GM18867 (cell line): Measurements from ENCODE around the gene PTPN7.
"Not testable (repeated sequence)": the region's sequence is repeated elsewhere in the genome, so short reads cannot be mapped to it uniquely, and the experiment has no call there.

Source experiments
- ATAC-seq: cut with Tn5 transposase; IDR thresholded peaks from one replicate; pipeline ENCODE4 v1.9.1; 2021; ENCODE audit warnings: mild to moderate bottlenecking, moderate library complexity; ENCODE audit not compliant: unreplicated experiment

The PTPN7 gene

DNA sequence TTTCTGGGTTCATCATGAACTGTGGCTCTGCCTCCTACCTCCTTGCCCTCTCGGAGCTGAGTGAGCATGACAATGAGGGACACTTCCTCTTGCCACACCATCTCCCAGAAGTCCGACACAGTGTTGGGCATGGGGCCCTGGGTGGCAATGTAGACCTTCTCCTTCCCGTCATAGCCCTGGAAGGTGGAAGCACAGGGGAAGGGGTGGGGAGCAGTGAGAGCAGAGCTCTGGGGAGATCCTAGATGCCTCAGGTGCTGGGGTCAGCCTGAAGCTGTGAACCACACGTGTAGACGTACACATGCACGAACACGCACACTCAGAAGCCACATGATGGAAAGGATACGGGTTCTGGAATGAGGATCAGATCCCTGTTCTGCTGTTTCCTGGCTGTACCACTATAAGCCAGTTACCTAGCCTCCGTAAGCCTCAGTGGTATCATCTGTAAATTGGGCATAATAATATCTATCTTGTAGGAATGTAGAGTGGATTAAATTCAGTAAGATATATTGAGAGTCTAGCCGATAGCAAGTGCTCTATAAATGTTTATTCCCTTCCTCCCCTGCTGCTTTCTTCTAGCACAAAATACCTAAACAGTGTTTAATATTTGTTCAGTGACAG lies 6.1 kb downstream of the PTPN7 start:
- no peak for ATAC-seq

DNA sequence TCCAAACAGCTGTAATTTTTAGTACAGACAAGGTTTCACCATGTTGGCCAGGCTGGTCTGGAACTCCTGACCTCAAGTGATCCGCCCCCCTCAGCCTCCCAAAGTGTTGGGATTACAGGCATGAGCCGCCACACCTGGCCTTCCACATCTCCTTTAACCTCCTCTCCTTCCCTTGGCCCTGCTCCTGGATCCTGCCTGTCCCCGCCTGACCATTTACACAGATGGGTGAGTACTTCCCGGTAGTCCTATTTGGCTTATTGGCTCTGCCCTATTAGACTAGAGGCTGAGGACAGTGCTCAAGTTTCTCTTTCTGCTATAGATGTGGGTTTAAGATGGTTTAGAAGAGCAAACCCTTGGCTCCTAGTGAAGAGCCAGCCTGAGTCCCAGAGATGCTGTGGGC lies 7.1 kb downstream of the PTPN7 start:
- ATAC-seq, result no peak

DNA sequence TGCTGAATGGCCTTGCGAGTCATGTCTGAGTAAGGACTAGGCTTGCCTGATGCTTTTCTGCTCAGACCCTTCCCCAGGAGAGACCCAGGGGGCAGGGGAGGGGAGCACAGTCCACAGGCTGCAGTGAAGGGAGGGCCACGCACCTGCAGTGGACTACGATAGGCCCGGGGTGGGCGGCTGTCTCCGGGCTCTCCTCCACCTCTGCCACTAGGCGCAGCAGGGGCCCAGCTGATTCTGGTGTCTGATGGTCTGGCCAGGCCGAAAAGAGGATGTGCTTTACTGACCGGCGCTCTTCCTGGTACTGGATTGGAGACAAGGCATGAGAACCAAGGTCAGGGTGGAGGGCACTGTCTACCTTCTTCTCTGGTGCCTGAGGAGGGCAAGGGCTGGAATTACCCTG lies 8.0 kb downstream of the PTPN7 start:
- ATAC-seq, result no peak

DNA sequence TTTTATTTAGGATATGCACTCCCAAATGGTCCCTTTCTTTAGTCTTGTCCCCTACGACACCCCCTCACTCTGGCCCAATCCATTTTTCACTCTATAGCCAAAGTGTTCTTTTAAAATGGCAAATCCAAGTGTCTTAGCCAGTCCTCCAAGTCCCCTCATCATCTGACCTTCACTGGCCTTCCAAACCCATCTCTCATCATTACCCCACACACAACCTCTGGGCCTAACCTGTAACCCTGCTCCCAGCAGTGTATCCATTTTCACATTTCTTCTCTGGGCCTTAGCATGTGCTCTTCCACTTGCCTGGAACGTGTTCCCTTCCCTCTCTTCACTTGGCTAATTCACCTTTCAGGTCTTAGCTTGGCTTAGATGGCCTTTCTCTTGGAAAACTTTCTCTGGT lies 9.4 kb downstream of the PTPN7 start:
- ATAC-seq, result no peak

DNA sequence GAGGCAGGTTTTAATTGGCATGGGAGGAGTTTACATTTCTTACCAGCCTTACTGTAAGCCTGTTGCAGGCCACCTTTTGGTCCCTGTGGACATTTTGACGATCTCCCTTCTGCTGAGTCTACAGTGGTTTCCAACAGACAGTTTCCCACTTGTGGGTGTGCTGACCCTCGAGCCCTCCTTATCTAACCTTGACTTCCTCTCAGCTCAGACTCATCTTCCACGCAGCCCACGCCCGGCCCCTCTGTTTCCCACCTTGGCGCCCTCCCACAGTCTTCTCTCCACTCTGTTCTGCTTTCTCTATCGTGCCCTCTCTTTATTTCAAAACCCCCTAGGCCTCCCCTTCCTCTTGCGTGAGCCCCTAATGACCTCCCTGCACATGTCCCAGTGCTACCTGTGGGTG lies 9.8 kb downstream of the PTPN7 start:
- ATAC-seq, result no peak

DNA sequence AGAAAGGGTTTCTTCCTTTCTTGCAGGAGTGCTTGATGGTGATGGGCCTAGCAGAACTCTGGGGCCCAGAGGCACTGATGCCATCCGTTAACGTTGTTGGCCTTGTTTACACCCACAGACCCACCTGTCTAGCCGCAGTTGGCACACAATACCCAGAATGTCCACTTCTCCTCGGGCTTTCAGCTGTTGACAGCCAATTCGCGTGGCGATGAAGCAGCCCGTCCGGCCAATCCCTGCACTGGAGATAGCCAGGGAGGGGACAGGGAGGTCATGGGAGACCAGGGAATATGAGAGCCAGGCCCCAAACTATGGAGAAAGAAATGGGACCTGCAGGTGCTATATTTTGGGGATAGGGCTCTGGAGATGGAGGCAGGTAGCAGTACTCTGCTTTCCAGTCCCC lies 10.2 kb downstream of the PTPN7 start:
- no peak for ATAC-seq

DNA sequence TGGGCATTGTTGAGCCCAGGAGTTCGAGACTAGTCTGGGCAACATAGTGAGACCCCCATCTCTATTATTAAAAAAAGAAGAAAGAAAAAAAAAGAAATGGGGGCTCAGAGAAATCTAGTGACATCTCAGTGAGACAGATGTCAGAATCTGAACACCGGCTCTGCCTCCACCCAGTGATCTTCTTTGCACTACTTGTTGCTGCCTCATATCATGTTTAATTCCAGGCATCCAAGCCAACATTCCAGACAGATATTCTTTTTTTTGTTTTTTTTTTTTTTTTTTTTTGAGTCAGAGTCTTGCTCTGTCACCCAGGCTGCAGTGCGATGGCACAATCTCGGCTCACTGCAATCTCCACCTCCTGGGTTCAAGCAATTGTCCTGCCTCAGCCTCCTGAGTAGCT lies 10.8 kb downstream of the PTPN7 start:
- no peak for ATAC-seq

DNA sequence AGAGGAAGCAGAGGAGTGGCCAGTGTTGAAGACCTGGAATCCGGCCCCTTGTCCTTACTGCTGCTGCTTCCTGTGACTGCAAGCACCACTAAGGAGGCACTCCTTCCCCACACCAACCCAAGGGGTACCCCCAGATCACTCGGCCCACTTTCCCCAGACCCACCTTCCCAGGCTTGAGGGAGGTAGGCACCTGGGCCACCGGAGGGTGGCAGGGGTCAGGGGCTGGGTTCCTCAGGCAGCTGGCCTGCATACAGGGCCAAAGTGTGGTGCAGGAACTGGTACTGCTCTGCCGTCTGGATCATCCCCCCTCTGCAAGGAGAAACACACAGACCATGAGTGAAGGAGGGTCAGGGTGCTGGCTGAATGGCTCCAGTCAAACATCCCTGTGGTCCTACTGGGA lies 12.0 kb downstream of the PTPN7 start:
- ATAC-seq, result no peak

DNA sequence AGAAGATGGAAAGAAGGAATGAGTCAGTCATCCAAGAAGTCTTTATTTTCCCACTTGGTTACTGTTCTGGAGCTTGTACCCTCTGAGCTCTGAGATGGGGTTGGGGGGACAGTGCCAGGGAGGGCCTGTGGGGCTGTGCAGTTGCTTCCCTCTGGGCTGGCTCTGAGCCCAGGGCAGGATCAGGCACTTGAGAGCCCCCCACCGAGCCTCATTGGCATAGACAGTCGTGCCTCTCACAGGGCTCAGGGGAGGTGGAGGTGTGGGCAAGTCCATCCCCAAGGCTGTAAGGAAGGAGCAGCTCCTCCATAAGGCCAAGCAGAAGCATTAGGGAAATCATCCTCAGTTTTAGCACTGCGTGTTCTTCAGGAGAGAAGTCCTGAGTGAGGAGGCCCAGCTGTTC lies 13.4 kb downstream of the PTPN7 start:
- ATAC-seq, result no peak

DNA sequence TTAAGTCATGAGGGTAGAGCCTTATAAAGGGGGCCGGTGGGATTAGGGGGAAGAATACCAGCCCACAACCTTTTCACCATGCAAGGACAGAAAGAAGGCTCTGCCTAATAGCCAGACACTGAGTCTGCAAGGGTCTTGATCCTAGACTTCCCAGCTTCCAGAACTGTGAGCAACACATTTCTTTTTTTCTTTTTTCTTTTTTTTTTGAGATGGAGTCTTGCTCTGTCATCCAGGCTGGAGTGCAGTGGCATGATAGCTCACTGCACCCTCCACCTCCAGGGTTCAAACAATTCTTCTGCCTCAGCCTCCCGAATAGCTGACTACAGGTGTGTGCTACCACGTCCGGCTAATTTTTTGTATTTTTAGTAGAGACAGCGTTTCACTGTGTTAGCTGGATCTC lies 14.1 kb downstream of the PTPN7 start:
- no peak for ATAC-seq

DNA sequence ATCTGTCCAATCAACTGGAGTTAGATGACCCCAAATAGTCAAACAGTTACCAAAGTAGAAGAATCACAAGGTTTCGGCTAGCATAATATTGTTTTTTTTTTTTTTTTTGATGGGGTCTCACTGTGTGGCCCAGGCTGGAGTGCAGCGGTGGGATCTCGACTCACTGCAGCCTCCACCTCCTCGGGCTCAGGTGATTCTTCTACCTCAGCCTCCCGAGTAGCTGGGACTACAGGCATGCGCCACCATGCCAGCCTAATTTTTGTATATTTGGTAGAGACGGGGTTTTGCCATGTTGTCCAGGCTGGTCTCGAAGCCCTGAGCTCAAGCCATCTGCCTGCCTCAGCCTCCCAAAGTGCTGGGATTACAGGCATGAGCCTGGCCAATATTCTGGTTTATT lies 14.7 kb downstream of the PTPN7 start:
- not testable (repeated sequence) for ATAC-seq

DNA sequence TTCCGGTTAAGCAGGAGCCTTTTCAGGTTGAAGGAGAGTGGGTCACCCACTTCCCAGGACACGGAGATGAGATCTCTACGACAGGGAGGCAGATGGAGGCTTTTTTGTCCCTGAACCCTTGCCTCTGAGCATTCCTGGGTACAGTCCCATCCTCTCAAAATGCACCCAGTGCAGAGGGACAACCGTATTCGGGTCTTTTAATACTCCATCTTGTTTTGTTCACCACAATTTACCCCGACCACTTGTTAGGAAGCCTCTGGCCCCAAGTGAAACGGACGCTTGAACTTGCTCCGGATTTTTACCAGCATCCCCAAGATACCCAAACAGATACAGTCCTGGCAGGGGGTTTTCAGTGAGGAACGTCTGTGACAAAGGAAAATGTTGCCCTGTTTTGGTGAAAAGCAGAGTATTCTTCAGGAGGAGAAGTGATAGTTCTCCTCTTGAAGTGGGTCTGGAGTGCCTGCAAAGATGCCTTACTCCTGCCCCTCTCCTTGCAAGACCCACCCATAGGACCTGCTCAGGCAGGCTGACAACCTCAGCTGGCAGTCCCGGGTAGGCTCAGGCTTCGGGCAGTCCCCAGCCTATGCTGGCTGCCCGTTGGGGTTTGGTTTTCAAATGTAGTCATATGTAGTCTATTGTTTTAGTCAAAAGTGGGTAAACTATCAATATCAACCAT lies 15.2 kb downstream of the PTPN7 start:
- ATAC-seq, result no peak

DNA sequence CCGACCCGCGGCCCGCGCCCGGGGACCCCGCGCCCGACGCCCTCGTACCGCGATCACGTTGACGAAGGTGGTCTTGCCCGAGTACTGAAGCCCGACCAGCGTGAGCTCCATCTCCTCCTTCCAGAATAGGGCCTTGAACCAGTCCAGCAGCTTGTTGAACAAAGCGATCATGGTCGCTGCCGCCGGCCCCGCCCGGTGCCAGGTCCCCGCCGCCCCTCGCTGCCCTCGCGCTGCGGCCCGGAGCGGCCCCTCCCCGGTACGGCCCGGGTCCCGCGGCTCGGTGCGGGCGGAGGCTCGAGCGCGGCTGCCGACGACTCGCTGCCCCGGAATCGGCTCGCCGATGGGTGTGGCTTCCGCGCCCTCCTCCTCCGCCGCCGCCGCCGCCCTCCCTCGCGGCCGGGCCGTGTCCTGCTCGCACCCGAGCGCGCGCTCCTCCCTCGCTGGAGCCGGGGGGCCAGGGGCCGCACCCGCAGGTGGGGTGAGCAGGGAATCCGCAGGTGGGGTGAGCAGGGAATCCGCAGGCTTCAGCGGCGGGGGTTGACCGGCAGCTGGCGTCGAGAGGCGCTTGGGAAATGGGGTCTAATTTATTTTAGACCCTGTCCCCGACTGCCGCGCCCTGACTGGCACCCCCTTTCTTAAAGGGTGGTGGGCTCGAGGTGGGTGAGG lies 15.9 kb downstream of the PTPN7 start, which contains the start of gene ARL8A:
Gene ARL8A (minus strand): TSS at position 336 of the 666 bp plus-strand sequence. CDS start 165 bp downstream, at position 171.
- ATAC-seq, result peak; percentile 66

DNA sequence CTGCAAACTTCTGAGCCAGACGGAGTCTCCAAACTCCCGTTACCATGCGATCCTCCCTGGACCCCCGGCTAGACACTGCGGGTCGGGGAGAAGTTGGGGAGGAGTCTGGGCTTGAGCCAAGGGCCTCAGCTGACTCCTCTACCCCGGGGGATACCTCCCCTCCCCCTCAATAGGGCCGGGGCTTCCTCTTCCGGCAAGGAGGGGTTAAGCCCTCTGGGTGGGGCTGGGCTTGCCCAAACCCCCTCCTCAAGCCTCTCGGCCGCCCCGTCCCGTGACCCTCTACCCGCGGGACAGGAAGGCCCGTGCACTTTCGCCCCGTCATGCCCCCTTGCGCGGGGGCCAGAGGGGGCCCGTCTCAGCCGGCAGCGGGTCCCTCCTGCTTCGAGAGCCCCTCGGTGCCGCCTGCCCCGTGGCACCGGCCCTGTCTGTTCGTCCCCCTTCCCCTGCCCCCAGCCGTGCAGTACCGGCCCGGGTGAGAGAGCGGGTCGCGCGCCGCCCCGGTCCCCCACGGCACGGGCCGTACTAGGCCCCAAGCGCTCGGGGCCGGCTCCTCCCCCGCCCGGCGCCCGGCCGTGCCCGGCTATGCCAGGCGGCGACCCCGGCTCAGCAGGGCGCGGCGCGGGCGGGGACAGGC lies 16.5 kb downstream of the PTPN7 start:
- peak; percentile 46 for ATAC-seq

DNA sequence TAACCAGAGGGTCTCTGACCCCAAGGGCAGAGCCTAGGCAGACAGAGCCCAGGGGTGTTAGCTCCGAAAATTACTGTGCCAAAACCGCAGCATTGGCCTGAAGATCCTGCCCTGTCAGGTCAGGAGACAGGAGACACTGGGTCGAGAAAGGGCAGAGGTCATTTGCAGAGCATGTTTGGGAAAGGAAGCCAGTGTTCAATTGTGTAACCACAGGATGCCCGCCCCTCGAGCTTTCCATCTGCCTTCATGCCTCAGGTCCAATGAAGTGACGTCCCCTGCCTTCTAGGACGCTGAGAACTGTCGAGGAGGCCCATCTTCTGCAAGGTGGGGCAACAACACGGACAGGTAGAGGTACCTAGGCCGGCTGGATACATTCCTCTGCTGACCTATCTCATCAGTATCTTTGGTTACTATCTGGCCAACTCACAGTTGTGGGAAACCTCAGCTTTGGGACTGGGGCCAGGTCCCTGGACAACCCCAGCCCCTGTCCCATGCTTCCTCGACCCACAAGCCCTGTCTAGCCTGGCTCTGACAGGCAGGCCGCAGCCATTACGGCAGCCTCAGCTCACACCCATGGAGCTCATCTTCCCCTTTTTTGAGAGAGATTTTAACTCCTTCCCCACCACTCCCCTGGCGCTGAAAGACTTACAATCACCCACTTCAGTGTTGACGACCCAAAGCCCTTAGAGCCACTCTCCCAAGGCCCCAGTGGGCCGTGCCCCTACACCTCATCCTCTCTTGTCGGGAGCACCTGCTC lies 17.2 kb downstream of the PTPN7 start:
- ATAC-seq, result peak; percentile 33

DNA sequence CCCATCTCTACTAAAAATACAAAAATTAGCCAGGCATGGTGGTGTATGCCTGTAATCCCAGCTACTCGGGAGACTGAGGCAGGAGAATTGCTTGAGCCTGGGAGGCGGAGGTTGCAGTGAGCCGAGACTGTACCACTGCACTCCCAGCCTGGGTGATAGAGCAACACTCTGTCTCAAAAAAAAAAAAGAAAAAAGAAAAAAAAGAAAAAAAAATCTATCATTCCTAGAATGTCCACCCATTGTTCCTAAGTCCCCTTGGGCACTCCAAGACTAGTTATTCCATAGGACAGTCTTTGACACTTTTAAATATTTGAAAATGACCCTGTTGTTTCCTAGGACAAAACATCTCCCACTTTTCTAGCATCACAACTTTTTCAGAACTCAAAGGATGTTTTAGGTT lies 18.9 kb downstream of the PTPN7 start:
- ATAC-seq, result not testable (repeated sequence)

DNA sequence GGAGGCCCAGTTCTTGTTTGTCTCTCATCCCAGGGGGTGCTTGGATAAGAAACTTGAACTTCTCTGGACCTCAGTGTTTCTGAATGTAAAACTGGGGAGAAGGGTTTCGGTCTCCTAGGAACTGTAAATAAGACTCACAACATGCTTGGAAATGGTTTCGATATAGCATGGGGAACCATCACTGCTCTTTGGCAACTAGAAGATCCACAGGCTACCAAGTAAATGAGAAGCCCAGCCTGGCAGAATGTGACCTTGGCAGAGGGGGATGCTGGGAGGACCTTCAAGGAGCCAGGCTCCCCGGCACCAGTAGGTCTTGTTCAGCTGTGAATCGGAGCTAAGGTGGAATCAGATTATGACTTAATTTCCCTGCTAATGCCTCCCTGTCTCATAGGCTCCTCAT lies 19.6 kb downstream of the PTPN7 start:
- ATAC-seq, result no peak

DNA sequence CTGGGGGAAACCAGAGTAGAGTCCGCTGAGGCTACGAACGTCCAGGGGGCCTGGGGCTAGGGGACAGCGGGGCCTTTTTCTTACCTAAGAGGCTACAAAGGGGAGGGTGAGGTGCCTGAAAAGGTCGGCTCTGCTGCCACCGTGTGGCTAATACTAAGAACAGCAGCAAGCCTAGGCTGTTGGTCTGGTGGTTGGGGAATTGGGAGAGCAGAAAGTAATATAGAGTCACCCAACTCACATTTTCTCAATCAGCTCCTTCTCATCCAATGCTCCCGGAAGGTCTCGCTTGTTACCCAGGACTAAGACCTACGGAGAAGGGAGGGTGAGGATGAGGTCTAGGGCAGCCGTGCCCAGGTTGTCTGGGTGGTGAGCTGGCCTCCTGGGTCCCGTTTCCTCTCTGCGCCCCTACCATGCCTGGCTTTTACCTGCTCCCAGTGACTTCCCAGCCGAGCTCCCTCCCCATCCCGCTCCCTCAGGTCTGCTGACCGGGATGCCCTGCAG lies 25.1 kb downstream of the PTPN7 start:
- peak; percentile 70 for ATAC-seq

DNA sequence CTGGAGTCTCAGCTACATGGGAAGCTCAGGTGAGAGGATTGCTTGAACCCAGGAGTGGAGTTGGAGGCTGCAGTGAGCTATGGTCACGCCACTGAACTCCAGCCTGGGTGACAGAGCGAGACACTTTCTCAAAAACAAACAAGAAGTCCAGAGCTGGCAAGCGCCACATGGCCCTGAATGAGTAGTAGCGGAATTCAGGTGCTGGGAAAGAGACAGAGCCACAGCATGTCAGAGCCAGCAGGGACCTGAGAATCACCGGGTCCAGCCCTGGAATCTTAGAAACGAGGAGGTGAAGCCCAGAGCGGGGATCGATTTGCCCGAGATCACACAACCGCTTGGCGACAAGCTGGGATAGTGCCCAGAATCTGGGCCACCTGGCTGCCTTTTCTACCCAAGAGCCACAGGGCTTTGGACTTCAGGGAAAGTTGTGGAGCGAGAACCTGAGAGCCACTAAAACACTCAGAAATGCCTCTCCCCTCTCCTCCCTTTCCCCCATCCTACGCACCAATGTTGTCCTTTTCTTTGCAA lies 25.7 kb downstream of the PTPN7 start:
- ATAC-seq, result no peak

DNA sequence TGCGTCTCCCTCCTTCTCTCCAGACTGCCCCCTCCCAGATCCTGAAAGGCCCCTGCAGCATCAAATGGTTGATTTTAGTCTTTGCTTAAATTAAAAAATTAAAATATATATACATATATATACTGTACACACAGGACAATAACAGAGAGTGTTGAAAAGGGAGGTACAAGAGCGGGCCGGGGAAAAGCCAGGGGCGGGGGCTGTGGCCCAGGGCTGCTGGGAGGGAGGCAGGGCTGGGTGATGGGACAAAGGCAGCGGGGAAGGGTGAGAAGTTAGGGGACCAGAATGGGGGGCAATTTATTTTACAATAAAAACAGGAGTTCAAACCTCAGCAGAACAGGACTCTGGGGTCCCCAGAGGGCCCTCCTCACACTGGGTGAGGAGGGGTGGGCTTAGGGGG lies 26.4 kb downstream of the PTPN7 start:
- ATAC-seq, result no peak

DNA sequence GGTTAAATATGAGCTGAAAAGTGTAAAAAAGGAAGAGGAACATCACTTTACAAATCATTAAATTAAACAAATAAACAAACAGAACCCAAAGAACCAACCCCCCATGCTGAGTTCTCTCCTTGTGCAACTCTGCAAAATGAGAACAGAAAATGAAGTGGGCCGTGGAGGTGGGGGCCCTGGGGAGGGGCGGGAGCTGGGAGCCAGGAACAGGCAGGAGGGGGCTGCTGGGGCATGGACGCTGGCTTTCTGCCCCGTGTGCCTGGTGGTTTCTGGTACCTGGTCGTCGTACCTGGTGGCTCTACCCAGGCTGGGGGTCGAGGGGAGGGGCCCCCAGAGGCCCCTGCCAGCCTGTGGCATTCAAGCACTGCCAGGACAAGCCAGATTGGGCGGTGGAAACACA lies 26.9 kb downstream of the PTPN7 start:
- no peak for ATAC-seq
